HUDEP-2 (cell line): Measurements from ENCODE around the gene GRAP2.
"Not testable (repeated sequence)": the region's sequence is repeated elsewhere in the genome, so short reads cannot be mapped to it uniquely, and the experiment has no call there.

Source experiments
- DNase-seq, 76 experiments: peaks; one replicate each; lab custom pipeline; 2025; ENCODE audit not compliant: unreplicated experiment in 76 of 76; lab: John Stamatoyannopoulos, UW

The GRAP2 gene

DNA sequence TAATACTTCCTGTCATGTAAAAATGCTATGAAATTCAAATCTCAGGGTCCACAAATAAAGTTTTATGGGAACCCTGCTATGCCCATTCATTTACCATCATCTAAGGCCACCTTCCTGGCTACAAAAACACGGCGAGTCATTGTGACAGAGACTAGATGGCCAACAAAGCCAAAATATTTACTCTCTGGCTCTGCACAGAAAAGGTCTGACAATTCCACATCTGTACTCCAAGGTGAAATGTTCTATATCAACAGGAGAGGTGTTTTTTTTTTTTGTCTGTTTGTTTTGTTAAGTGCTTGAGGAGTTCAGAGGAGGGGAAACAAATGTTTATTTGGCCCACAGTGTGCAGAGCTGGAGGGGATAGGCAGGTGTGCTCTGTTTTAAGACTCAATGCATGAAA, 40.7 kb downstream of the GRAP2 start:
- no peak for DNase-seq

- DNase-seq, result no peak
Observed at GRCh38 chr22:39942439-39943230, 41.8 kb downstream of the GRAP2 start.

DNA sequence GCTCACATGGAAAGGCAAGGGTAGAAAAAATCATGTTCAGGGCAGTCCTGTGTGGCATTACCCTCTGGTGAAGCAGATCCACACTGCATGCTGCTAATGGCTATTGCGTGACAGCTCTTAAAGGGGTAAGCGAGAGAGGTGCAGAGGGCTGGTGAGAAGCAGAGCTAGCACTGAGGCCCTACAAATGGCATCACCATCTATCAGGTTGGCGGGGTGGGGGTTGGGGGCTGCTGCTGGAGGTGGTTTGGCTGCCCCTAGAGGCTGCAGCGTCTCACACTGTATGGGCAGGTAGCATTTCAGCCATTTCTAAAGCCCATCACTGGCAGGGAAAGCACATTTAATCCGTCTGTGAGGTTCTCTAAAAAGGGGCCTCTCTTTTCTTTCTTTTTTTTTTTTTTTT, 42.5 kb downstream of the GRAP2 start:
- DNase-seq, result no peak

- no peak for DNase-seq
Observed at GRCh38 chr22:39943953-39944872, 43.3 kb downstream of the GRAP2 start.

GRCh38 chr22:39946126-39946502, 45.2 kb downstream of the GRAP2 start:
- peak in 3 of 76 experiments; percentile 11 to 29 (median 14) for DNase-seq

GRCh38 chr22:39946503-39947219, 45.8 kb downstream of the GRAP2 start:
- DNase-seq, result peak in 69 of 76 experiments; percentile 7 to 84 (median 50)

- peak in 3 of 76 experiments; percentile 16 to 45 (median 36) for DNase-seq
Observed at GRCh38 chr22:39947220-39948216, 46.6 kb downstream of the GRAP2 start.

DNA sequence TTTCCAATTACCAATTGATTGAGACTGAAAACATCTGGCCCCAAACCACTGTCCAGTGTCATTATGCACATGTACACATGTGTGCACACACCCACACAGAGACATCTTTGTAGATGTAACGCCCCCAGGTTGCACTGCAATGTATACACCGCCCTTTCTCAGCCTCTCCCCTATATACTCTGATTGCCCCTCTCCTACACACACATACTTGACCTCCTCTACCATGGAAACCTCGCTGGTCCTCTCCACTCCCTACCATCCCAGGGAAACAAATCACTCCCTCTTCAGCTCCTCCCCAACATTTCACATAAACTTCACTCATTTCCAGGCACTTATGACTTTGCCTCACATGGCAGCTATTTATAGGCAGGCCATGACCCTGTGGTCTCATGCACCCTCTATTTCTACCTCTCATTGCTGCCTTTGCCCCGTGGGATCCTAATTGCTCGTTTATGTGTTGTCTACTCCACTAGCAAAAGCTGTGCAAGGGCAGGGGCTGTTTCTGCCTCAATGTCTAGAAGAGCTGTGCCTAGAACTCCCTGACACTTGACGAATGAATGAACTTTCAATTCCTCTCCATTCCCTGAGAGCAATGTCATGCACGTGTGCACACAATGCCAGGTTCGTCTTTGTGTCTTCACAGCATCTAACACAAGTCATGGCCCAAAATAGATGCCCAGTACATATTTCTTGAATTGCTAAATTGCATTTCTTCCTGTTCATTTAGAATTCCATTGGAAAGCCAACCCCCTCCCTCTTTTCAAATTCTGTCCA, 49.3 kb downstream of the GRAP2 start:
- DNase-seq, result no peak

GRCh38 chr22:39951603-39952293, 50.9 kb downstream of the GRAP2 start:
- not testable (repeated sequence) for DNase-seq

- DNase-seq, result no peak
Observed at GRCh38 chr22:39952347-39952746, 51.5 kb downstream of the GRAP2 start.

DNA sequence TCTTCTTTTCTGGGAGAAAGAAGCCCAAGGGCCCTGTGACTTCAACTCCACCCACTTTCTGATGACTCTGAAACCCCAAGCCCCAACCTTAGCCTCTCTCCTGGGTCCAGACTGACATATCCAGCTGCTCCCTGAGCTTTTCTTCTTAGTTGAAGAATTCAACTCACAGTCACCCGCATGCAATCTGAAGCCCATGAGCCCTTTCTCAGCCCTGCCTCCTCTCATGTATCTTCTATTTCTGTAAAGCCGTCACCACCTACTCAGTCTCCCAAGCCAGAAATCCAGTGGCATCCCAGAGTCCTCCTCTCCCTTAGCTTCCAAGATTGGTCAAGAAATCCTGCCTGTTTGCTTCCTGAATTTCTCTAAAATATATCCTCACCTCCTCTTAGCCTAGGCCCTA, 52.2 kb downstream of the GRAP2 start:
- DNase-seq, result no peak

DNA sequence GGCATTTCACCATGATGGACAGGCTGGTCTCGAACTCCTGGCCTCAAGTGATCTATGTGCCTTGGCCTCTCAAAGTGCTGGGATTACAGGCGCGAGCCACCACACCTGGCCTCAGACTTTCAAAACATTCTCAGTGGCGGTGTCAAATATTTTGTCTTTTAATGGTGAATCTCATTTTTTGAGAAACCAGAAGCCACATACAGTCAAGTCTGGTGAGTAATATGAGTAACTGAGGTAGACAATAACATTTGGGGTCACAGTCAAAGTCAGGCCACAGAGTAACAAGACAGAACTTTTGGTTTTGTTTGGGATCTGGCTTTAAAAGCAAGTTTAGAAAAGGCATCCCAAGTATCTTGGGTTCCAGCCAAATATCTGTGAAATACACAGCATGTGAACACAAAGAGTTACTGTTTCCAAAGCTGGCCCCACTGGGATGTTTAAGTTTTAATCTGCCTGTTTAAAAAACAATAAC, 53.7 kb downstream of the GRAP2 start:
- DNase-seq, result no peak

DNA sequence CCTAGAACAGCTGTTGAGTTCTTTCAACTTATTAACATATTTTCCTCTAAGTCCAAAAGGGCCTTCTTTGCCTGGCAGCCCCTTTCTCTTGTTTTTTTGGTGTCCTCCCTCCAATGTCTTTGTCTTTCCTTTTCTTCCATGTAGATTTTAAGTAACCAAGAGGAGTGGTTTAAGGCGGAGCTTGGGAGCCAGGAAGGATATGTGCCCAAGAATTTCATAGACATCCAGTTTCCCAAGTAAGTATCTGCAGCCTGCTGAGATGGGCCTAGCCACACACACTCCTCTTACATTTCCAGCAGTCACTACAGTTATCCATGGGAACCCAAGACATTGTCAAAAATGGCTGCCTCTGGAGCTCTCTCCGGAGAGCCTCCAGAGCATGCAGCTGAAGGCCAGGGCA, 54.8 kb downstream of the GRAP2 start:
- DNase-seq, result no peak

- DNase-seq, result peak in 27 of 76 experiments; percentile 6 to 75 (median 36)
Observed at GRCh38 chr22:39956932-39957664, 56.2 kb downstream of the GRAP2 start.

- no peak for DNase-seq
Observed at GRCh38 chr22:39958009-39958711, 57.3 kb downstream of the GRAP2 start.

- no peak for DNase-seq
Observed at GRCh38 chr22:39958949-39959639, 58.2 kb downstream of the GRAP2 start.
